A673 (cell line): ENCODE measurements around the gene SPECC1.

Experiments used
- EZH2 ChIP-seq: fragments of 200-600 bp; sonication (generic); IDR thresholded peaks from 2 replicates; pipeline ENCODE4 v1.6.1; 2017; ENCODE audit warnings: borderline replicate concordance, low read depth, mild to moderate bottlenecking, mixed read lengths, antibody characterized with exemption, low read length; ENCODE audit not compliant: poor library complexity, severe bottlenecking
- TF ChIP-seq, protein P1 (sequence below): fragments of 300-800, 200-600 bp; sonication (generic); conservative IDR thresholded peaks from 2 replicates; pipeline ENCODE4 v1.5.1; 2017; ENCODE audit warnings: low read depth, mild to moderate bottlenecking, antibody characterized with exemption, low read length, moderate library complexity, mixed read lengths

DNA sequence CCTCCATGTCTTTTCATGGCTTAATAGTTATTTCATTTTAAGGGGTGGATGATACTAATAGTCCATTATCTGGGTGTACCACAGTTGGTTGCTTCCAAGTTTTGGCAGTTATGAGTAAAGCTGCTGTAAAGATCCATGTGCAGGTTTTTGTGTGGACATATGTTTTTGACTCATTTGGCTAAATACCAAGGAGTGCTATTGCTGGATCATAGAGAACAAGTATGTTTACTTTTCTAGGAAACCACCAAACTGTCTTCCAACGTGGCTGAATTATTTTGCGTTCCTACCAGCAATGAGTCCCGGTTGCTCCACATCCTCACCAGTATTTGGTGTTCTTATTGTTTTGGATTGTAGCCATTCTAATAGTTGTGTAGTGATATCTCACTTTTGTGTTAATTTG, 181.9 kb downstream of the SPECC1 start:
- TF ChIP-seq, protein P1, sequence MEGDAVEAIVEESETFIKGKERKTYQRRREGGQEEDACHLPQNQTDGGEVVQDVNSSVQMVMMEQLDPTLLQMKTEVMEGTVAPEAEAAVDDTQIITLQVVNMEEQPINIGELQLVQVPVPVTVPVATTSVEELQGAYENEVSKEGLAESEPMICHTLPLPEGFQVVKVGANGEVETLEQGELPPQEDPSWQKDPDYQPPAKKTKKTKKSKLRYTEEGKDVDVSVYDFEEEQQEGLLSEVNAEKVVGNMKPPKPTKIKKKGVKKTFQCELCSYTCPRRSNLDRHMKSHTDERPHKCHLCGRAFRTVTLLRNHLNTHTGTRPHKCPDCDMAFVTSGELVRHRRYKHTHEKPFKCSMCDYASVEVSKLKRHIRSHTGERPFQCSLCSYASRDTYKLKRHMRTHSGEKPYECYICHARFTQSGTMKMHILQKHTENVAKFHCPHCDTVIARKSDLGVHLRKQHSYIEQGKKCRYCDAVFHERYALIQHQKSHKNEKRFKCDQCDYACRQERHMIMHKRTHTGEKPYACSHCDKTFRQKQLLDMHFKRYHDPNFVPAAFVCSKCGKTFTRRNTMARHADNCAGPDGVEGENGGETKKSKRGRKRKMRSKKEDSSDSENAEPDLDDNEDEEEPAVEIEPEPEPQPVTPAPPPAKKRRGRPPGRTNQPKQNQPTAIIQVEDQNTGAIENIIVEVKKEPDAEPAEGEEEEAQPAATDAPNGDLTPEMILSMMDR, result no peak
- no peak for TF ChIP-seq EZH2
